GM12878 (cell line): ENCODE results near the gene ASIC3. TPM values are rescaled to one million over a fixed set of nuclear protein-coding genes. Genes with fewer than 3 reads are reported as not detected.

ENCODE experiments used
- ATAC-seq: fragments of 200-7000 bp; cut with Tn5 transposase; 3 replicates; pipeline ENCODE4 v1.9.1; 2020; ENCODE audit warnings: mild to moderate bottlenecking, moderate library complexity
- BruUV-seq: library from RNA; stranded (reverse); fragments of 400-500 nt; replicated peaks from 2 replicates; lab custom pipeline; 2021; lab: Mats Ljungman, UMichigan
- CTCF ChIA-PET: fragments of 300-600 bp; sonication (Branson Sonifier 250); formaldehyde crosslinking; extraction: SDS; loops from one replicate; lab custom pipeline; 2021; ENCODE audit warnings: inconsistent platforms; lab: Yijun Ruan, JAX
- POLR2A ChIA-PET: fragments of 350-600 bp; formaldehyde crosslinking; extraction: SDS; loops from one replicate; lab custom pipeline; 2021; ENCODE audit warnings: inconsistent platforms; lab: Charles Lee
- RAD21 ChIA-PET: fragments of 300-600 bp; sonication (Branson Sonifier 250); formaldehyde crosslinking; loops from one replicate; lab custom pipeline; 2023; ENCODE audit warnings: antibody characterized with exemption; ENCODE audit not compliant: unreplicated experiment; lab: Charles Lee
- SMC1A ChIA-PET: fragments of 300-600 bp; sonication (Branson Sonifier 250); formaldehyde crosslinking; loops from one replicate; lab custom pipeline; 2023; ENCODE audit not compliant: unreplicated experiment, uncharacterized antibody; lab: Charles Lee
- DNase-seq: peaks from one replicate; pipeline ENCODE4 v3.0.0-alpha.2; 2011; ENCODE audit warnings: low read depth, low spot score
- FAIRE-seq: peaks from 3 replicates; lab custom pipeline; 2011; peaks lifted over from hg19 to GRCh38; lab: Jason Lieb, UNC
- H2AFZ ChIP-seq: 2 replicates; pipeline ENCODE4 v1.6.0; 2011; ENCODE audit warnings: low read depth, low read length, control low read depth; ENCODE audit not compliant: control insufficient read depth
- H3K27ac ChIP-seq: 2 replicates; pipeline ENCODE4 v1.5.1; 2011; ENCODE audit warnings: control low read depth; ENCODE audit not compliant: control insufficient read depth, insufficient read depth
- H3K27me3 ChIP-seq, 2 experiments: replicated peaks in 1 of 2; 2 replicates each; pipeline versions ENCODE4 v1.6.0 to v1.6.1; 2011; ENCODE audit warnings: low read length in 1 of 2; ENCODE audit not compliant: control insufficient read depth in 2 of 2, insufficient read depth in 2 of 2
- H3K36me3 ChIP-seq, 2 experiments: 2 replicates each; pipeline ENCODE4 v1.5.1; 2011; ENCODE audit warnings: low read length in 1 of 2; ENCODE audit not compliant: control insufficient read depth in 2 of 2, insufficient read depth in 2 of 2
- H3K4me1 ChIP-seq: 2 replicates; pipeline ENCODE4 v1.6.1; 2011; ENCODE audit warnings: mild to moderate bottlenecking, low read length, moderate library complexity, mixed read lengths; ENCODE audit not compliant: control insufficient read depth, insufficient read depth
- H3K4me2 ChIP-seq: 2 replicates; pipeline ENCODE4 v1.6.0; 2011; ENCODE audit warnings: control low read depth; ENCODE audit not compliant: control insufficient read depth, insufficient read depth
- H3K4me3 ChIP-seq: fragments of 200-600 bp; sonication (generic); 2 replicates; pipeline ENCODE4 v1.5.1; 2016
- H3K79me2 ChIP-seq: 2 replicates; pipeline ENCODE4 v1.6.0; 2011; ENCODE audit warnings: low read length; ENCODE audit not compliant: control insufficient read depth, insufficient read depth
- H3K9ac ChIP-seq: 2 replicates; pipeline ENCODE4 v1.8.0; 2011; ENCODE audit warnings: low read length, control low read depth, mixed read lengths; ENCODE audit not compliant: control insufficient read depth, insufficient read depth
- H3K9me3 ChIP-seq: replicated peaks from 3 replicates; pipeline ENCODE4 v1.5.1; 2011; ENCODE audit warnings: mild to moderate bottlenecking, low read length; ENCODE audit not compliant: control insufficient read depth, insufficient read depth
- H4K20me1 ChIP-seq: 2 replicates; pipeline ENCODE4 v1.6.0; 2011; ENCODE audit not compliant: control insufficient read depth, insufficient read depth
- CHD2 ChIP-seq: IDR thresholded peaks from 2 replicates; pipeline ENCODE4 v1.6.1; 2011; ENCODE audit warnings: low read depth, low read length, improper control_type of control experiment, borderline replicate concordance
- EZH2 ChIP-seq: IDR thresholded peaks from 2 replicates; pipeline ENCODE4 v1.6.1; 2012; ENCODE audit warnings: low read depth, mild to moderate bottlenecking, control low read depth, inconsistent platforms, low read length, borderline replicate concordance; ENCODE audit not compliant: control insufficient read depth
- MTA2 ChIP-seq: fragments of 450-650 bp; IDR thresholded peaks from 2 replicates; pipeline ENCODE4 v1.6.1; 2016; ENCODE audit warnings: low read depth, mild to moderate bottlenecking, moderate library complexity
- POU2F2 ChIP-seq: IDR thresholded peaks from 3 replicates; pipeline ENCODE4 v1.6.1; 2011; ENCODE audit warnings: low read depth, mild to moderate bottlenecking, low read length, borderline replicate concordance
- RCOR1 ChIP-seq: conservative IDR thresholded peaks from 2 replicates; pipeline ENCODE4 v1.6.1; 2012; ENCODE audit warnings: low read depth, low read length, improper control_type of control experiment
- SRF ChIP-seq, 2 experiments: IDR thresholded peaks; 2 replicates each; pipeline ENCODE4 v1.6.1; 2011; ENCODE audit warnings: low read depth in 2 of 2, low read length in 2 of 2, mild to moderate bottlenecking in 1 of 2, moderate library complexity in 1 of 2
- TCF3 ChIP-seq: IDR thresholded peaks from 2 replicates; pipeline ENCODE4 v1.6.1; 2012; ENCODE audit warnings: low read depth, mild to moderate bottlenecking, low read length, borderline replicate concordance; ENCODE audit not compliant: insufficient read depth
- TCF7 ChIP-seq: IDR thresholded peaks from 2 replicates; pipeline ENCODE4 v1.6.1; 2014; ENCODE audit warnings: antibody characterized with exemption, borderline replicate concordance
- YBX1 ChIP-seq: fragments of 450-650 bp; IDR thresholded peaks from 2 replicates; pipeline ENCODE4 v1.6.1; 2016; ENCODE audit warnings: antibody characterized with exemption
- ZNF207 ChIP-seq: fragments of 450-650 bp; IDR thresholded peaks from 2 replicates; pipeline ENCODE4 v1.6.1; 2014; ENCODE audit warnings: antibody characterized with exemption, mild to moderate bottlenecking, borderline replicate concordance
- WGBS: methylation state at CpG from one replicate; pipeline ENCODE4 v1.1.6; 2016; ENCODE audit warnings: low lambda C conversion rate; ENCODE audit not compliant: insufficient replicate concordance, insufficient coverage; ENCODE audit errors: missing lambda C conversion rate; 5-methylcytosine and 5-hydroxymethylcytosine counted together
- in situ Hi-C: fragments of 300-500 bp; cut with MboI; formaldehyde crosslinking; loops from 9 replicates; pipeline ENCODE4 v1.14.3; 2018; ENCODE audit warnings: mixed read lengths
- intact Hi-C: fragments of 100-400 bp; cut with micrococcal nuclease; formaldehyde crosslinking; loops from one replicate; pipeline ENCODE4 v1.14.2; 2022; ENCODE audit not compliant: unreplicated experiment
- polyA plus RNA-seq, 11 experiments: library from polyadenylated mRNA; depleted of rRNA in 4 of 11; unstranded in 6 of 11; stranded (reverse) in 5 of 11; fragments of >200 nt; fragmentation: Nextera tagmentation in 4 of 11; fragmentation: Illumina TruSeq in 1 of 11; extraction: Ambion mirVana in 4 of 11; extraction: Trizol in 1 of 11; gene quantifications; 1 replicate in 1 of 11; 2 replicates in 10 of 11; pipeline versions ENCODE4 v1.2.1 to v1.2.3, GENCODE V29; 2011 to 2016; ENCODE audit warnings: inconsistent platforms in 2 of 11, missing spikeins in 2 of 11, low read depth in 1 of 11
- total RNA-seq, 4 experiments: library from RNA; depleted of rRNA in 3 of 4; stranded (reverse); fragments of >200 nt in 3 of 4; fragmentation: Illumina TruSeq in 1 of 4; extraction: Trizol in 1 of 4; gene quantifications; 2 replicates each; pipeline versions ENCODE4 v1.2.1 to v1.2.3, GENCODE V29; 2013 to 2021
- TF ChIP-seq, protein P1 (sequence below), 3 experiments: IDR thresholded peaks in 2 of 3; conservative IDR thresholded peaks in 1 of 3; 2 replicates each; pipeline ENCODE4 v1.5.1; 2011; ENCODE audit warnings: low read depth in 3 of 3, low read length in 3 of 3, mild to moderate bottlenecking in 3 of 3, control low read depth in 2 of 3, moderate library complexity in 2 of 3, inconsistent platforms in 1 of 3, mixed read lengths in 1 of 3; ENCODE audit not compliant: control insufficient read depth in 2 of 3, insufficient read depth in 1 of 3; ENCODE audit errors: extremely low read depth in 1 of 3
- TF ChIP-seq, protein P2 (sequence below): fragments of 450-650 bp; conservative IDR thresholded peaks from 2 replicates; pipeline ENCODE4 v1.6.1; 2017; ENCODE audit warnings: mild to moderate bottlenecking, moderate library complexity
- TF ChIP-seq, protein P3 (sequence below): fragments of 450-650 bp; IDR thresholded peaks from 2 replicates; pipeline ENCODE4 v1.6.1; 2017; ENCODE audit warnings: mild to moderate bottlenecking, moderate library complexity

ASIC3 gene
- total and polyA plus RNA-seq, 10 of the 15 experiments (the other 5 are each of a cell fraction or from before 2014, with no cell fraction given): 0.07 to 1.0 (median 0.44) TPM; not detected in 4

DNA sequence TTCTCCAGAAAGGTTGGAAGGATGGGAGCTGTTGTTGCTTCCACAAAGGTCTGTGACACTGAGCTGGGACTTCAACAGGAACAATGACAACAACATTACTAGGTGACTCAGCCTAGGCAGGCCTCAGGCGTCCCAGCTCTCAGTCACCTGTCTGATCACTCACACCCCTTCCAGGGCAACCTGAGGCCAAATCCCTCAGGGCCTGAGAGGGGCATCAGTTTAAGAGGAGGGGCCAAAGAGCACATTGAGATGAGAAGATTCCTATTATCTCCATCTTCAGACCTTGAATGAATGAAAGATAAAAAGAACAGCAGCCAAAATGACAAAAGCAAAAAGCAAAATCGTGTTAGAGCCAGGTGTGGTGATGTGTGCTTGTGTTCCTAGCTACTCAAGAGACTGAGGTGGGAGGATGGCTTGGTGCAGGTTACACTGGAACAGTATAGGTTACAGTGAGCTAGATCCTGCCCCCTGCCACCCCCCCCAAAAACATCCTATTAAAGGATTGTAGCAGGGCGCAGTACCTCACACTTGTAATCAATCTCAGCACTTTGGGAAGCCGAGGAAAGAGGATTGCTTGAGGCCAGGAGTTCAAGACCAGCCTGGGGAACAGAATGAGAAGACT is 23.8 kb upstream of the ASIC3 start, which contains the start of gene ATG9B:
Gene ATG9B (minus strand): TSS at position 60 of the 622 bp plus-strand sequence. CDS start 71 bp downstream, outside the sequence.
- WGBS: 22% methylated on average over 4 of the region's 4 CpGs
- H3K4me1 ChIP-seq: no peaks in the 10 kb centered on the region
- no peaks in the 10 kb centered on the region for H3K36me3 ChIP-seq
- POLR2A ChIA-PET: interaction anchor here (0.7 kb wide), 1 partner anchor 243 kb away, joined by 4 read pairs; no protein-coding TSS in a partner anchor
- no peak within 1 kb of the TSS for H3K4me2 ChIP-seq
- intact Hi-C loops (no loop called here), in situ Hi-C loops (no loop called here)
- H4K20me1 ChIP-seq: no peaks in the 10 kb centered on the region
- SMC1A ChIA-PET: no interaction called here
- H3K27ac ChIP-seq: no peak within 1 kb of the TSS
- no peak within 1 kb of the TSS for H3K4me3 ChIP-seq
- peaks cover 2 to 4% of the 10 kb centered on the region in 2 experiments; a peak in 3 of 4 replicates for H3K27me3 ChIP-seq
- no peak within 1 kb of the TSS for H2AFZ ChIP-seq
- no peaks in the 10 kb centered on the region for H3K9me3 ChIP-seq
- ATAC-seq (no peak), FAIRE-seq (no peak)
- no TSS peak for BruUV-seq
- no peak for TF ChIP-seq SRF (IDR thresholded peaks at IDR 0.05; ENCODE audit: low read depth in 2 of 2, low read length in 2 of 2)
- no peak for TF ChIP-seq EZH2
- TF ChIP-seq, protein P1, sequence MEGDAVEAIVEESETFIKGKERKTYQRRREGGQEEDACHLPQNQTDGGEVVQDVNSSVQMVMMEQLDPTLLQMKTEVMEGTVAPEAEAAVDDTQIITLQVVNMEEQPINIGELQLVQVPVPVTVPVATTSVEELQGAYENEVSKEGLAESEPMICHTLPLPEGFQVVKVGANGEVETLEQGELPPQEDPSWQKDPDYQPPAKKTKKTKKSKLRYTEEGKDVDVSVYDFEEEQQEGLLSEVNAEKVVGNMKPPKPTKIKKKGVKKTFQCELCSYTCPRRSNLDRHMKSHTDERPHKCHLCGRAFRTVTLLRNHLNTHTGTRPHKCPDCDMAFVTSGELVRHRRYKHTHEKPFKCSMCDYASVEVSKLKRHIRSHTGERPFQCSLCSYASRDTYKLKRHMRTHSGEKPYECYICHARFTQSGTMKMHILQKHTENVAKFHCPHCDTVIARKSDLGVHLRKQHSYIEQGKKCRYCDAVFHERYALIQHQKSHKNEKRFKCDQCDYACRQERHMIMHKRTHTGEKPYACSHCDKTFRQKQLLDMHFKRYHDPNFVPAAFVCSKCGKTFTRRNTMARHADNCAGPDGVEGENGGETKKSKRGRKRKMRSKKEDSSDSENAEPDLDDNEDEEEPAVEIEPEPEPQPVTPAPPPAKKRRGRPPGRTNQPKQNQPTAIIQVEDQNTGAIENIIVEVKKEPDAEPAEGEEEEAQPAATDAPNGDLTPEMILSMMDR (IDR thresholded peaks at IDR 0.05 in 2 of 3, conservative IDR thresholded peaks at IDR 0.05 in 1 of 3; ENCODE audit: control insufficient read depth in 2 of 3, extremely low read depth in 1 of 3, insufficient read depth in 1 of 3, low read depth in 3 of 3, low read length in 3 of 3): no peak
- TF ChIP-seq, protein P2, sequence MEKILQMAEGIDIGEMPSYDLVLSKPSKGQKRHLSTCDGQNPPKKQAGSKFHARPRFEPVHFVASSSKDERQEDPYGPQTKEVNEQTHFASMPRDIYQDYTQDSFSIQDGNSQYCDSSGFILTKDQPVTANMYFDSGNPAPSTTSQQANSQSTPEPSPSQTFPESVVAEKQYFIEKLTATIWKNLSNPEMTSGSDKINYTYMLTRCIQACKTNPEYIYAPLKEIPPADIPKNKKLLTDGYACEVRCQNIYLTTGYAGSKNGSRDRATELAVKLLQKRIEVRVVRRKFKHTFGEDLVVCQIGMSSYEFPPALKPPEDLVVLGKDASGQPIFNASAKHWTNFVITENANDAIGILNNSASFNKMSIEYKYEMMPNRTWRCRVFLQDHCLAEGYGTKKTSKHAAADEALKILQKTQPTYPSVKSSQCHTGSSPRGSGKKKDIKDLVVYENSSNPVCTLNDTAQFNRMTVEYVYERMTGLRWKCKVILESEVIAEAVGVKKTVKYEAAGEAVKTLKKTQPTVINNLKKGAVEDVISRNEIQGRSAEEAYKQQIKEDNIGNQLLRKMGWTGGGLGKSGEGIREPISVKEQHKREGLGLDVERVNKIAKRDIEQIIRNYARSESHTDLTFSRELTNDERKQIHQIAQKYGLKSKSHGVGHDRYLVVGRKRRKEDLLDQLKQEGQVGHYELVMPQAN: no peak
- no peak for TF ChIP-seq CHD2
- no peak for TF ChIP-seq ZNF207
- TF ChIP-seq, protein P3, sequence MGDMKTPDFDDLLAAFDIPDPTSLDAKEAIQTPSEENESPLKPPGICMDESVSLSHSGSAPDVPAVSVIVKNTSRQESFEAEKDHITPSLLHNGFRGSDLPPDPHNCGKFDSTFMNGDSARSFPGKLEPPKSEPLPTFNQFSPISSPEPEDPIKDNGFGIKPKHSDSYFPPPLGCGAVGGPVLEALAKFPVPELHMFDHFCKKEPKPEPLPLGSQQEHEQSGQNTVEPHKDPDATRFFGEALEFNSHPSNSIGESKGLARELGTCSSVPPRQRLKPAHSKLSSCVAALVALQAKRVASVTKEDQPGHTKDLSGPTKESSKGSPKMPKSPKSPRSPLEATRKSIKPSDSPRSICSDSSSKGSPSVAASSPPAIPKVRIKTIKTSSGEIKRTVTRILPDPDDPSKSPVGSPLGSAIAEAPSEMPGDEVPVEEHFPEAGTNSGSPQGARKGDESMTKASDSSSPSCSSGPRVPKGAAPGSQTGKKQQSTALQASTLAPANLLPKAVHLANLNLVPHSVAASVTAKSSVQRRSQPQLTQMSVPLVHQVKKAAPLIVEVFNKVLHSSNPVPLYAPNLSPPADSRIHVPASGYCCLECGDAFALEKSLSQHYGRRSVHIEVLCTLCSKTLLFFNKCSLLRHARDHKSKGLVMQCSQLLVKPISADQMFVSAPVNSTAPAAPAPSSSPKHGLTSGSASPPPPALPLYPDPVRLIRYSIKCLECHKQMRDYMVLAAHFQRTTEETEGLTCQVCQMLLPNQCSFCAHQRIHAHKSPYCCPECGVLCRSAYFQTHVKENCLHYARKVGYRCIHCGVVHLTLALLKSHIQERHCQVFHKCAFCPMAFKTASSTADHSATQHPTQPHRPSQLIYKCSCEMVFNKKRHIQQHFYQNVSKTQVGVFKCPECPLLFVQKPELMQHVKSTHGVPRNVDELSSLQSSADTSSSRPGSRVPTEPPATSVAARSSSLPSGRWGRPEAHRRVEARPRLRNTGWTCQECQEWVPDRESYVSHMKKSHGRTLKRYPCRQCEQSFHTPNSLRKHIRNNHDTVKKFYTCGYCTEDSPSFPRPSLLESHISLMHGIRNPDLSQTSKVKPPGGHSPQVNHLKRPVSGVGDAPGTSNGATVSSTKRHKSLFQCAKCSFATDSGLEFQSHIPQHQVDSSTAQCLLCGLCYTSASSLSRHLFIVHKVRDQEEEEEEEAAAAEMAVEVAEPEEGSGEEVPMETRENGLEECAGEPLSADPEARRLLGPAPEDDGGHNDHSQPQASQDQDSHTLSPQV: no peak
- TF ChIP-seq POU2F2: no peak
- TF ChIP-seq YBX1: no peak
- TF ChIP-seq TCF3: no peak
- no peak for TF ChIP-seq MTA2
- no peak for TF ChIP-seq RCOR1
- TF ChIP-seq TCF7: no peak
- TF ChIP-seq, all 136 proteins: peak for 0
- Histone ChIP-seq H3K79me2 (no peaks in the 10 kb centered on the region), H3K9ac (no peak within 1 kb of the TSS)
- RAD21 ChIA-PET: no interaction called here
- CTCF ChIA-PET: interaction anchor here (6.0 kb wide), 1 partner anchor 15 kb away, joined by 35 read pairs; no protein-coding TSS in a partner anchor
- no peak for DNase-seq
